ENCODE measurements around the gene VEGFC. TPM values are rescaled to one million over a fixed set of nuclear protein-coding genes. Genes with fewer than 3 reads are reported as not detected.
A peak's percentile ranks its signal among the peaks of the same experiment; 100 is the strongest.

Gene VEGFC
- total RNA-seq, 1 donor from 2014 or later: 5.8 TPM

- DNase-seq (ENCODE audit: low spot score): peak; percentile 7
These were observed 29.9 kb downstream of the VEGFC start for GRCh38 chr4:176762661-176763308.

- DNase-seq (ENCODE audit: low spot score): no peak
These were observed 30.9 kb downstream of the VEGFC start for GRCh38 chr4:176761872-176762271.

GRCh38 chr4:176760471-176760870 lies 32.3 kb downstream of the VEGFC start:
- no peak for DNase-seq (ENCODE audit: low spot score)

GRCh38 chr4:176758731-176759130 lies 34.0 kb downstream of the VEGFC start:
- no peak for DNase-seq (ENCODE audit: low spot score)

GRCh38 chr4:176758323-176758722 lies 34.4 kb downstream of the VEGFC start:
- DNase-seq (ENCODE audit: low spot score): no peak

- no peak for DNase-seq (ENCODE audit: low spot score)
These were observed 37.1 kb downstream of the VEGFC start for GRCh38 chr4:176755613-176756012.

- no peak for DNase-seq (ENCODE audit: low spot score)
These were observed 37.7 kb downstream of the VEGFC start for GRCh38 chr4:176755001-176755400.

GRCh38 chr4:176753049-176753448 lies 39.7 kb downstream of the VEGFC start:
- peak; percentile 3 for DNase-seq (ENCODE audit: low spot score)

- DNase-seq (ENCODE audit: low spot score): no peak
These were observed 40.5 kb downstream of the VEGFC start for GRCh38 chr4:176752191-176752749.

- DNase-seq (ENCODE audit: low spot score): no peak
These were observed 41.7 kb downstream of the VEGFC start for GRCh38 chr4:176751061-176751460.

- DNase-seq (ENCODE audit: low spot score): no peak
These were observed 45.9 kb downstream of the VEGFC start for GRCh38 chr4:176746846-176747245.

- DNase-seq (ENCODE audit: low spot score): no peak
These were observed 46.8 kb downstream of the VEGFC start for GRCh38 chr4:176745902-176746301.

GRCh38 chr4:176744091-176744490 lies 48.6 kb downstream of the VEGFC start:
- DNase-seq (ENCODE audit: low spot score): no peak

GRCh38 chr4:176742211-176742610 lies 50.5 kb downstream of the VEGFC start:
- no peak for DNase-seq (ENCODE audit: low spot score)

- no peak for DNase-seq (ENCODE audit: low spot score)
These were observed 51.5 kb downstream of the VEGFC start for GRCh38 chr4:176741253-176741652.

GRCh38 chr4:176735300-176735699 lies 57.4 kb downstream of the VEGFC start:
- DNase-seq (ENCODE audit: low spot score): no peak

- DNase-seq (ENCODE audit: low spot score): no peak
These were observed 58.3 kb downstream of the VEGFC start for GRCh38 chr4:176734461-176734860.

GRCh38 chr4:176729489-176729888 lies 63.2 kb downstream of the VEGFC start:
- DNase-seq (ENCODE audit: low spot score): peak; percentile 51

- peak; percentile 57 for DNase-seq (ENCODE audit: low spot score)
These were observed 65.9 kb downstream of the VEGFC start for GRCh38 chr4:176726803-176727202.

GRCh38 chr4:176721459-176721858 lies 71.3 kb downstream of the VEGFC start:
- DNase-seq (ENCODE audit: low spot score): no peak

GRCh38 chr4:176718881-176719280 lies 73.8 kb downstream of the VEGFC start:
- DNase-seq (ENCODE audit: low spot score): no peak

- DNase-seq (ENCODE audit: low spot score): no peak
These were observed 75.5 kb downstream of the VEGFC start for GRCh38 chr4:176717237-176717636.

- no peak for DNase-seq (ENCODE audit: low spot score)
These were observed 83.3 kb downstream of the VEGFC start for GRCh38 chr4:176709417-176709816.
